ENCODE results near the gene ATXN2. TPM values are rescaled to one million over a fixed set of nuclear protein-coding genes. Genes with fewer than 3 reads are reported as not detected.

ATXN2 gene
- total and polyA plus RNA-seq, 7 experiments from 2014 or later, result 23.9 to 71.9 (median 44.0) TPM

GRCh38 chr12:111428081-111428727 is 170.9 kb downstream of the ATXN2 start:
- H3K4me1 Mint-ChIP-seq, result peaks cover 66 to 90% (median 78%) of the 10 kb centered on the region in 7 donors
- H3K4me3 Mint-ChIP-seq, result peak overlapping the region in 9 of 10 donors; percentile 45 to 97 (median 72)
- POLR2A ChIA-PET, result interaction anchor here (0.9 to 9.3 kb wide), 5 partner anchors 7 to 23 kb away, joined by 3 to 127 read pairs (median 12); partner anchors contain the start of gene SH2B3
- H3K36me3 Mint-ChIP-seq, result peaks cover 0 to 10% (median 4%) of the 10 kb centered on the region in 5 donors
- H3K4me3 ChIP-seq (ENCODE audit: low read length), result no peak overlapping the region
- no peaks in the 10 kb centered on the region for H3K36me3 ChIP-seq (ENCODE audit: control insufficient read depth in 2 of 3, insufficient read depth in 3 of 3, low read length in 3 of 3)
- H3K9me3 Mint-ChIP-seq, result no peaks in the 10 kb centered on the region
- CTCF ChIA-PET, result interaction anchor here (0.7 to 2.3 kb wide), 5 partner anchors 20 to 32 kb away, joined by 3 to 7 read pairs (median 4); no protein-coding TSS in a partner anchor
- no peaks in the 10 kb centered on the region for H3K27me3 Mint-ChIP-seq
- ATAC-seq, result no peak
- H3K9me3 ChIP-seq (ENCODE audit: control insufficient read depth in 2 of 3, low read length in 3 of 3), result no peaks in the 10 kb centered on the region
- peaks cover 84 to 88% of the 10 kb centered on the region in 2 donors for H3K4me1 ChIP-seq (ENCODE audit: control insufficient read depth in 2 of 2, insufficient read depth in 2 of 2, low read length in 2 of 2)
- H3K27ac ChIP-seq (ENCODE audit: low read depth, low read length), result peak overlapping the region; percentile 94
- intact Hi-C loops (cut with micrococcal nuclease), result no loop called here
- no peak for DNase-seq
- H3K27ac Mint-ChIP-seq, result peak overlapping the region; percentile 89 to 99 (median 93)
- no peaks in the 10 kb centered on the region for H3K27me3 ChIP-seq (ENCODE audit: control insufficient read depth in 2 of 2, insufficient read depth in 2 of 2, low read length in 2 of 2)

- Mint-ChIP-seq H3K9me3 (no peaks in the 10 kb centered on the region), H3K27ac (peak overlapping the region; percentile 89 to 99 (median 94)), H3K36me3 (peaks cover 0 to 9% (median 4%) of the 10 kb centered on the region in 5 donors), H3K4me3 (peak overlapping the region in 6 of 10 donors; percentile 48 to 97 (median 71)), H3K4me1 (peaks cover 64 to 88% (median 78%) of the 10 kb centered on the region in 7 donors), H3K27me3 (no peaks in the 10 kb centered on the region)
- Histone ChIP-seq H3K9me3 (ENCODE audit: control insufficient read depth in 2 of 3, low read length in 3 of 3) (no peaks in the 10 kb centered on the region), H3K27me3 (ENCODE audit: control insufficient read depth in 2 of 2, insufficient read depth in 2 of 2, low read length in 2 of 2) (no peaks in the 10 kb centered on the region), H3K27ac (ENCODE audit: low read depth, low read length) (peak overlapping the region; percentile 94), H3K4me1 (ENCODE audit: control insufficient read depth in 2 of 2, insufficient read depth in 2 of 2, low read length in 2 of 2) (peaks cover 79 to 81% of the 10 kb centered on the region in 2 donors), H3K36me3 (ENCODE audit: control insufficient read depth in 2 of 3, insufficient read depth in 3 of 3, low read length in 3 of 3) (no peaks in the 10 kb centered on the region), H3K4me3 (ENCODE audit: low read length) (no peak overlapping the region)
- POLR2A ChIA-PET, result interaction anchor here (0.9 to 9.3 kb wide), 5 partner anchors 8 to 19 kb away, joined by 3 to 127 read pairs (median 5); partner anchors contain the start of gene SH2B3
- ATAC-seq (no peak), DNase-seq (no peak)
- CTCF ChIA-PET, result interaction anchor here (0.7 to 1.9 kb wide), 4 partner anchors 19 to 31 kb away, joined by 3 to 7 read pairs (median 4); no protein-coding TSS in a partner anchor
- intact Hi-C loops (cut with micrococcal nuclease), result no loop called here
These were observed 171.6 kb downstream of the ATXN2 start for GRCh38 chr12:111427417-111428074.

GRCh38 chr12:111426344-111427185 is 172.6 kb downstream of the ATXN2 start:
- ChIA-PET POLR2A (interaction anchor here (1.0 to 9.3 kb wide), 5 partner anchors 8 to 21 kb away, joined by 3 to 127 read pairs (median 9); partner anchors contain the start of gene SH2B3), CTCF (interaction anchor here (1.0 to 1.9 kb wide), 5 partner anchors 18 to 30 kb away, joined by 3 to 7 read pairs (median 5); no protein-coding TSS in a partner anchor)
- H3K27me3 Mint-ChIP-seq, result no peaks in the 10 kb centered on the region
- Histone ChIP-seq H3K27ac (ENCODE audit: low read depth, low read length) (peak overlapping the region; percentile 69), H3K27me3 (ENCODE audit: control insufficient read depth in 2 of 2, insufficient read depth in 2 of 2, low read length in 2 of 2) (no peaks in the 10 kb centered on the region), H3K36me3 (ENCODE audit: control insufficient read depth in 2 of 3, insufficient read depth in 3 of 3, low read length in 3 of 3) (peaks cover 0 to 6% (median 0%) of the 10 kb centered on the region in 3 experiments), H3K9me3 (ENCODE audit: control insufficient read depth in 2 of 3, low read length in 3 of 3) (no peaks in the 10 kb centered on the region), H3K4me1 (ENCODE audit: control insufficient read depth in 2 of 2, insufficient read depth in 2 of 2, low read length in 2 of 2) (peaks cover 71 to 72% of the 10 kb centered on the region in 2 donors), H3K4me3 (ENCODE audit: low read length) (peak overlapping the region; percentile 13)
- no peaks in the 10 kb centered on the region for H3K9me3 Mint-ChIP-seq
- H3K36me3 Mint-ChIP-seq, result peaks cover 0 to 4% (median 3%) of the 10 kb centered on the region in 5 donors
- peaks cover 56 to 83% (median 71%) of the 10 kb centered on the region in 7 donors for H3K4me1 Mint-ChIP-seq
- ATAC-seq, result peak; percentile 32
- peak overlapping the region; percentile 48 to 73 (median 67) for H3K4me3 Mint-ChIP-seq
- peak in 1 of 9 donors; percentile 39 for DNase-seq
- intact Hi-C loops (cut with micrococcal nuclease), result loop anchor here in 1 of 2 donors (1.0 kb wide), 2 partner anchors 8 to 25 kb away; no protein-coding TSS in a partner anchor
- peak overlapping the region; percentile 80 to 99 (median 93) for H3K27ac Mint-ChIP-seq

GRCh38 chr12:111425655-111426054 is 173.5 kb downstream of the ATXN2 start:
- H3K27ac Mint-ChIP-seq, result peak overlapping the region; percentile 80 to 99 (median 93)
- H3K4me3 Mint-ChIP-seq, result peak overlapping the region; percentile 48 to 73 (median 64)

GRCh38 chr12:111424793-111425251 is 174.3 kb downstream of the ATXN2 start:
- Histone ChIP-seq H3K4me1 (ENCODE audit: control insufficient read depth in 2 of 2, insufficient read depth in 2 of 2, low read length in 2 of 2) (peaks cover 54 to 55% of the 10 kb centered on the region in 2 donors), H3K36me3 (ENCODE audit: control insufficient read depth in 2 of 3, insufficient read depth in 3 of 3, low read length in 3 of 3) (peaks cover 0 to 21% (median 0%) of the 10 kb centered on the region in 3 experiments), H3K27me3 (ENCODE audit: control insufficient read depth in 2 of 2, insufficient read depth in 2 of 2, low read length in 2 of 2) (no peaks in the 10 kb centered on the region), H3K4me3 (ENCODE audit: low read length) (no peak overlapping the region), H3K9me3 (ENCODE audit: control insufficient read depth in 2 of 3, low read length in 3 of 3) (no peaks in the 10 kb centered on the region), H3K27ac (ENCODE audit: low read depth, low read length) (peak overlapping the region; percentile 69)
- ATAC-seq (peak; percentile 52), DNase-seq (no peak)
- H3K36me3 Mint-ChIP-seq, result peaks cover 0 to 13% (median 9%) of the 10 kb centered on the region in 5 donors
- H3K27me3 Mint-ChIP-seq, result no peaks in the 10 kb centered on the region
- POLR2A ChIA-PET, result interaction anchor here (1.3 to 9.3 kb wide), 4 partner anchors 10 to 26 kb away, joined by 3 to 127 read pairs (median 9); partner anchors contain the start of gene SH2B3
- H3K27ac Mint-ChIP-seq, result peak overlapping the region; percentile 80 to 99 (median 93)
- H3K9me3 Mint-ChIP-seq, result no peaks in the 10 kb centered on the region
- intact Hi-C loops (cut with micrococcal nuclease), result no loop called here
- H3K4me3 Mint-ChIP-seq, result peak overlapping the region in 6 of 10 donors; percentile 35 to 73 (median 64)
- CTCF ChIA-PET, result interaction anchor here (0.6 to 2.4 kb wide), 7 partner anchors 10 to 28 kb away, joined by 3 to 11 read pairs (median 4); no protein-coding TSS in a partner anchor
- peaks cover 39 to 69% (median 58%) of the 10 kb centered on the region in 7 donors for H3K4me1 Mint-ChIP-seq

More at GRCh38 chr12:111425655-111426054, 173.5 kb downstream of the ATXN2 start:
- Histone ChIP-seq H3K4me3 (ENCODE audit: low read length) (no peak overlapping the region), H3K9me3 (ENCODE audit: control insufficient read depth in 2 of 3, low read length in 3 of 3) (no peaks in the 10 kb centered on the region), H3K4me1 (ENCODE audit: control insufficient read depth in 2 of 2, insufficient read depth in 2 of 2, low read length in 2 of 2) (peaks cover 62 to 63% of the 10 kb centered on the region in 2 donors), H3K27me3 (ENCODE audit: control insufficient read depth in 2 of 2, insufficient read depth in 2 of 2, low read length in 2 of 2) (no peaks in the 10 kb centered on the region), H3K36me3 (ENCODE audit: control insufficient read depth in 2 of 3, insufficient read depth in 3 of 3, low read length in 3 of 3) (peaks cover 0 to 14% (median 0%) of the 10 kb centered on the region in 3 experiments), H3K27ac (ENCODE audit: low read depth, low read length) (peak overlapping the region; percentile 69)
- Mint-ChIP-seq H3K27me3 (no peaks in the 10 kb centered on the region), H3K9me3 (no peaks in the 10 kb centered on the region), H3K36me3 (peaks cover 0 to 8% (median 5%) of the 10 kb centered on the region in 5 donors), H3K4me1 (peaks cover 47 to 76% (median 63%) of the 10 kb centered on the region in 7 donors)
- DNase-seq (no peak), ATAC-seq (no peak)
- POLR2A ChIA-PET, result interaction anchor here (1.0 to 9.3 kb wide), 5 partner anchors 10 to 25 kb away, joined by 3 to 127 read pairs (median 9); partner anchors contain the start of gene SH2B3
- intact Hi-C loops (cut with micrococcal nuclease), result loop anchor here in 1 of 2 donors (1.0 kb wide), 2 partner anchors 9 to 26 kb away; no protein-coding TSS in a partner anchor
- CTCF ChIA-PET, result interaction anchor here (0.9 to 1.7 kb wide), 5 partner anchors 9 to 29 kb away, joined by 3 to 7 read pairs (median 4); no protein-coding TSS in a partner anchor
